Choroid plexus epithelial cell (primary cell): ENCODE results near the gene MESD.

Source experiments
- DNase-seq: peaks from one replicate; pipeline ENCODE4 v3.0.0-alpha.2; 2010; ENCODE audit warnings: low read depth
- H3K4me3 ChIP-seq: 2 replicates; pipeline ENCODE4 v1.5.1; 2011; ENCODE audit warnings: low read depth, mild to moderate bottlenecking, control low read depth, low read length, moderate library complexity
- CTCF ChIP-seq: conservative IDR thresholded peaks from 2 replicates; pipeline ENCODE4 v1.5.1; 2011; ENCODE audit warnings: low read depth, mild to moderate bottlenecking, control low read depth, inconsistent platforms, low read length, moderate library complexity

MESD gene

GRCh38 chr15:80921736-80922410 lies 67.7 kb downstream of the MESD start:
- DNase-seq = no peak
- no peak overlapping the region for H3K4me3 ChIP-seq
- TF ChIP-seq CTCF = no peak

- H3K4me3 ChIP-seq = no peak overlapping the region
- TF ChIP-seq CTCF = no peak
- DNase-seq = no peak
Measured at GRCh38 chr15:80920271-80920699, 69.3 kb downstream of the MESD start.

GRCh38 chr15:80918196-80918783 lies 71.3 kb downstream of the MESD start:
- no peak overlapping the region for H3K4me3 ChIP-seq
- no peak for TF ChIP-seq CTCF
- no peak for DNase-seq

GRCh38 chr15:80916056-80916455 lies 73.6 kb downstream of the MESD start:
- DNase-seq = no peak
- no peak overlapping the region for H3K4me3 ChIP-seq
- no peak for TF ChIP-seq CTCF

GRCh38 chr15:80915472-80915871 lies 74.1 kb downstream of the MESD start:
- no peak overlapping the region for H3K4me3 ChIP-seq
- DNase-seq = no peak
- no peak for TF ChIP-seq CTCF

- H3K4me3 ChIP-seq = no peak overlapping the region
- DNase-seq = no peak
- no peak for TF ChIP-seq CTCF
Measured at GRCh38 chr15:80913541-80913940, 76.1 kb downstream of the MESD start.

- TF ChIP-seq CTCF = no peak
- DNase-seq = no peak
- no peak overlapping the region for H3K4me3 ChIP-seq
Measured at GRCh38 chr15:80912673-80913072, 76.9 kb downstream of the MESD start.
